B cell (primary cell): ENCODE measurements around the gene TTLL6. TPM values are rescaled to one million over a fixed set of nuclear protein-coding genes. Genes with fewer than 3 reads are reported as not detected.

Source experiments
- ATAC-seq: fragments of 200-7000 bp; cut with Tn5 transposase; one replicate; pipeline ENCODE4 v1.10.0; 2021; ENCODE audit warnings: low read depth, mild to moderate bottlenecking, moderate number of reproducible peaks, moderate library complexity
- CTCF ChIA-PET: fragments of 350-600 bp; sonication (Branson Sonifier 250); formaldehyde crosslinking; loops from one replicate; lab custom pipeline; 2021; ENCODE audit warnings: antibody characterized with exemption, inconsistent platforms; lab: Charles Lee
- POLR2A ChIA-PET: fragments of 350-600 bp; sonication (Branson Sonifier 250); formaldehyde crosslinking; loops from one replicate; lab custom pipeline; 2021; ENCODE audit warnings: antibody characterized with exemption; lab: Charles Lee
- DNase-seq: peaks from one replicate; pipeline ENCODE4 v3.0.0; 2013
- H2AFZ ChIP-seq: 2 replicates; pipeline ENCODE4 v1.6.1; 2012; ENCODE audit warnings: mild to moderate bottlenecking, low read depth, low read length; ENCODE audit not compliant: insufficient read depth, poor library complexity, severe bottlenecking
- H3K27ac ChIP-seq, 2 donors: 1 replicate in 1 of 2; 2 replicates in 1 of 2; pipeline ENCODE4 v1.5.1; 2012 to 2013; ENCODE audit warnings: low read length in 2 of 2, mild to moderate bottlenecking in 2 of 2, moderate library complexity in 1 of 2
- H3K27me3 ChIP-seq, 4 experiments: fragments of 200-600 bp in 1 of 4; sonication (generic) in 1 of 4; replicated peaks in 1 of 4; 1 replicate in 2 of 4; 2 replicates in 2 of 4; pipeline versions ENCODE4 v1.6.1 to v1.7.0; 2013 to 2016; ENCODE audit warnings: low read length in 3 of 4, mild to moderate bottlenecking in 2 of 4, mixed read lengths in 1 of 4, moderate library complexity in 1 of 4; ENCODE audit not compliant: insufficient read depth in 4 of 4, control insufficient read depth in 3 of 4; ENCODE audit errors: control extremely low read depth in 1 of 4
- H3K36me3 ChIP-seq, 2 experiments: replicated peaks in 1 of 2; 1 replicate in 1 of 2; 2 replicates in 1 of 2; pipeline versions ENCODE4 v1.6.1 to v1.7.1; 2013; ENCODE audit warnings: low read length in 1 of 2; ENCODE audit not compliant: insufficient read depth in 2 of 2, control insufficient read depth in 1 of 2; ENCODE audit errors: control extremely low read depth in 1 of 2, extremely low read depth in 1 of 2
- H3K4me1 ChIP-seq, 2 donors: fragments of 200-600 bp in 1 of 2; sonication (generic) in 1 of 2; 1 replicate in 1 of 2; 2 replicates in 1 of 2; pipeline versions ENCODE4 v1.5.1 to v1.6.1; 2013 to 2017; ENCODE audit warnings: low read length in 2 of 2; ENCODE audit not compliant: control insufficient read depth in 2 of 2, insufficient read depth in 2 of 2
- H3K4me2 ChIP-seq: replicated peaks from 2 replicates; pipeline ENCODE3; 2012; ENCODE audit warnings: mild to moderate bottlenecking, low read depth, low read length; ENCODE audit not compliant: poor library complexity, severe bottlenecking
- H3K4me3 ChIP-seq, 5 experiments: fragments of 200-600 bp in 1 of 5; sonication (generic) in 1 of 5; 1 replicate in 3 of 5; 2 replicates in 2 of 5; pipeline versions ENCODE4 v1.5.1 to v1.7.0; 2011 to 2016; ENCODE audit warnings: low read length in 4 of 5, mild to moderate bottlenecking in 4 of 5, low read depth in 2 of 5, control low read depth in 1 of 5, moderate library complexity in 1 of 5; ENCODE audit not compliant: insufficient read depth in 1 of 5; ENCODE audit errors: control extremely low read depth in 1 of 5, extremely low read depth in 1 of 5
- H3K79me2 ChIP-seq: fragments of 200-600 bp; sonication (generic); one replicate; pipeline ENCODE4 v1.6.0; 2016; ENCODE audit warnings: low read length; ENCODE audit not compliant: control insufficient read depth, insufficient read depth
- H3K9ac ChIP-seq: fragments of 200-600 bp; sonication (generic); 2 replicates; pipeline ENCODE4 v1.6.1; 2017; ENCODE audit warnings: mild to moderate bottlenecking, low read length, moderate library complexity
- H3K9me3 ChIP-seq, 3 donors: one replicate each; pipeline versions ENCODE4 v1.6.1 to v1.7.1; 2013; ENCODE audit warnings: low read length in 2 of 3; ENCODE audit not compliant: control insufficient read depth in 2 of 3, insufficient read depth in 1 of 3; ENCODE audit errors: control extremely low read depth in 1 of 3
- H4K20me1 ChIP-seq: 2 replicates; pipeline ENCODE4 v1.6.0; 2012; ENCODE audit warnings: mild to moderate bottlenecking, low read length; ENCODE audit not compliant: insufficient read depth, control insufficient read depth, poor library complexity, severe bottlenecking
- H3K27ac Mint-ChIP-seq: one replicate; pipeline ENCODE4 v1.8.0; 2021; ENCODE audit warnings: mixed read lengths
- H3K27me3 Mint-ChIP-seq: one replicate; pipeline ENCODE4 v1.8.0; 2021; ENCODE audit warnings: mixed read lengths
- H3K4me1 Mint-ChIP-seq: one replicate; pipeline ENCODE4 v1.8.0; 2021; ENCODE audit warnings: mixed read lengths
- H3K4me3 Mint-ChIP-seq: one replicate; pipeline ENCODE4 v1.8.0; 2021; ENCODE audit warnings: mixed read lengths
- H3K9me3 Mint-ChIP-seq: one replicate; pipeline ENCODE4 v1.8.0; 2022; ENCODE audit warnings: mixed read lengths; ENCODE audit not compliant: insufficient read depth
- CTCF ChIP-seq: fragments of 200-600 bp; IDR thresholded peaks from one replicate; pipeline ENCODE4 v1.8.0; 2022; ENCODE audit warnings: antibody characterized with exemption, mild to moderate bottlenecking
- EZH2 ChIP-seq: IDR thresholded peaks from 2 replicates; pipeline ENCODE4 v1.6.1; 2012; ENCODE audit warnings: borderline replicate concordance, low read depth, mild to moderate bottlenecking, moderate library complexity, low read length; ENCODE audit not compliant: insufficient read depth, poor library complexity, severe bottlenecking
- WGBS: methylation state at CpG from one replicate; pipeline ENCODE4 v1.1.5; 2013; ENCODE audit warnings: missing lambda C conversion rate; ENCODE audit not compliant: insufficient coverage; 5-methylcytosine and 5-hydroxymethylcytosine counted together
- intact Hi-C: fragments of 100-400 bp; cut with micrococcal nuclease; formaldehyde crosslinking; loops from one replicate; pipeline ENCODE4 v1.10.0; 2022
- polyA plus RNA-seq: library from polyadenylated mRNA; depleted of rRNA; stranded (reverse); fragments of >200 nt; gene quantifications from 2 replicates; pipeline ENCODE4 v1.2.3, GENCODE V29; 2012
- total RNA-seq, 2 donors: library from RNA; stranded (reverse); fragments of 120-200 nt in 1 of 2; gene quantifications; 1 replicate in 1 of 2; 2 replicates in 1 of 2; pipeline versions ENCODE4 v1.2.3 to v1.2.4, GENCODE V29; 2013 to 2022

Gene TTLL6
- total and polyA plus RNA-seq, 2 donors (not counting 1 experiment from before 2014, with no cell fraction given) = not detected

GRCh38 chr17:48724251-48725003 is 92.6 kb downstream of the TTLL6 start:
- Histone ChIP-seq H2AFZ (peak overlapping the region; percentile 9), H3K36me3 (no peaks in the 10 kb centered on the region), H3K27ac (no peak overlapping the region), H3K4me2 (peak overlapping the region; percentile 54), H3K9me3 (peaks cover 2 to 84% (median 9%) of the 10 kb centered on the region in 3 donors), H3K4me3 (peak overlapping the region in 1 of 5 experiments; percentile 18), H4K20me1 (no peaks in the 10 kb centered on the region), H3K9ac (peak overlapping the region; percentile 6), H3K27me3 (peaks cover 0 to 100% (median 89%) of the 10 kb centered on the region in 4 experiments), H3K79me2 (no peaks in the 10 kb centered on the region), H3K4me1 (peaks cover 51 to 77% of the 10 kb centered on the region in 2 donors)
- ATAC-seq = peak; percentile 47
- ChIA-PET POLR2A (interaction anchor here (0.6 kb wide), 1 partner anchor 273 kb away, joined by 9 read pairs; the partner anchor contains the start of gene IGF2BP1), CTCF (interaction anchor here (0.6 to 2.9 kb wide), 25 partner anchors 8 to 160 kb away, joined by 3 to 21 read pairs (median 4); no protein-coding TSS in a partner anchor)
- peak; percentile 73 for TF ChIP-seq EZH2
- peak; percentile 68 for TF ChIP-seq CTCF
- Mint-ChIP-seq H3K27me3 (peaks cover 80% of the 10 kb centered on the region), H3K27ac (peak overlapping the region; percentile 69), H3K9me3 (no peaks in the 10 kb centered on the region), H3K4me3 (peak overlapping the region; percentile 62), H3K4me1 (peaks cover 35% of the 10 kb centered on the region)
- 8% methylated on average over 26 of the region's 32 CpGs for WGBS
- DNase-seq = peak; percentile 77
- intact Hi-C loops = loop anchor here (1.0 to 10.0 kb wide), 4 partner anchors 22 to 270 kb away; partner anchors contain the start of gene IGF2BP1
